Measurements from ENCODE around the gene UBE2E2. TPM values are rescaled to one million over a fixed set of nuclear protein-coding genes. Genes with fewer than 3 reads are reported as not detected.

Gene UBE2E2
- total RNA-seq, 2 experiments from 2014 or later: 14.1 to 20.2 TPM

DNA sequence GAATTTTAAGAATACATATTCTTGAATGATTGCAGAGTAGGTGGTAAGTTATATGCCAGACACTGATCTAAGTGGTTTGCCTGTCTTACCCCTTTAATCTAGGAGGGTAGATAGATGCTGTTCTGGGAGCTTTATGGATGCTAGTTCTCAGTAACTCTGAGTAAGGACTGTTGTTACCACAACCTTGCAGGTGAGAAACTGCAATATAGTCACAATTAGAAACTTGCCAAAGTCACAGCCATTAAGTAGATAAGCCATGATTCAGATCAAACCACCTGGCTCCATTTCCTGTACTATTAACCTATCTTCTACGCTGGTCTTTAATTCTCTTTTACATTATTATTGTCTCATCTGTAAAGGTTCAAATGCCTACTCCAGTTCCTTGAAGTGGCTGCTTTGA lies 46.8 kb downstream of the UBE2E2 start:
- Histone ChIP-seq H3K27ac (ENCODE audit: low read depth in 1 of 2, low read length in 2 of 2) (no peak overlapping the region), H3K4me3 (ENCODE audit: low read length) (no peak overlapping the region), H3K9me3 (ENCODE audit: control insufficient read depth in 1 of 2, insufficient read depth in 1 of 2, low read length in 2 of 2) (no peaks in the 10 kb centered on the region), H3K4me1 (ENCODE audit: insufficient read depth, low read length) (no peaks in the 10 kb centered on the region), H3K27me3 (ENCODE audit: control insufficient read depth in 1 of 2, insufficient read depth in 2 of 2, low read length in 2 of 2) (no peaks in the 10 kb centered on the region), H3K36me3 (ENCODE audit: insufficient read depth, low read length) (no peaks in the 10 kb centered on the region)
- no peaks in the 10 kb centered on the region for H3K9me3 Mint-ChIP-seq
- H3K4me3 Mint-ChIP-seq: no peak overlapping the region
- H3K27me3 Mint-ChIP-seq: no peaks in the 10 kb centered on the region
- peaks cover 19% of the 10 kb centered on the region for H3K4me1 Mint-ChIP-seq (ENCODE audit: low read depth)
- ChIA-PET POLR2A (no interaction called here), CTCF (interaction anchor here (0.9 kb wide), 1 partner anchor 10 kb away, joined by 4 read pairs; no protein-coding TSS in a partner anchor)
- DNase-seq: no peak
- TF ChIP-seq, protein P1, sequence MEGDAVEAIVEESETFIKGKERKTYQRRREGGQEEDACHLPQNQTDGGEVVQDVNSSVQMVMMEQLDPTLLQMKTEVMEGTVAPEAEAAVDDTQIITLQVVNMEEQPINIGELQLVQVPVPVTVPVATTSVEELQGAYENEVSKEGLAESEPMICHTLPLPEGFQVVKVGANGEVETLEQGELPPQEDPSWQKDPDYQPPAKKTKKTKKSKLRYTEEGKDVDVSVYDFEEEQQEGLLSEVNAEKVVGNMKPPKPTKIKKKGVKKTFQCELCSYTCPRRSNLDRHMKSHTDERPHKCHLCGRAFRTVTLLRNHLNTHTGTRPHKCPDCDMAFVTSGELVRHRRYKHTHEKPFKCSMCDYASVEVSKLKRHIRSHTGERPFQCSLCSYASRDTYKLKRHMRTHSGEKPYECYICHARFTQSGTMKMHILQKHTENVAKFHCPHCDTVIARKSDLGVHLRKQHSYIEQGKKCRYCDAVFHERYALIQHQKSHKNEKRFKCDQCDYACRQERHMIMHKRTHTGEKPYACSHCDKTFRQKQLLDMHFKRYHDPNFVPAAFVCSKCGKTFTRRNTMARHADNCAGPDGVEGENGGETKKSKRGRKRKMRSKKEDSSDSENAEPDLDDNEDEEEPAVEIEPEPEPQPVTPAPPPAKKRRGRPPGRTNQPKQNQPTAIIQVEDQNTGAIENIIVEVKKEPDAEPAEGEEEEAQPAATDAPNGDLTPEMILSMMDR (IDR thresholded peaks at IDR 0.05): no peak
- H3K36me3 Mint-ChIP-seq (ENCODE audit: low read depth): no peaks in the 10 kb centered on the region
- intact Hi-C loops (cut with DNase I, micrococcal nuclease): no loop called here
- ATAC-seq (ENCODE audit: poor library complexity): no peak
- no peak overlapping the region for H3K27ac Mint-ChIP-seq

DNA sequence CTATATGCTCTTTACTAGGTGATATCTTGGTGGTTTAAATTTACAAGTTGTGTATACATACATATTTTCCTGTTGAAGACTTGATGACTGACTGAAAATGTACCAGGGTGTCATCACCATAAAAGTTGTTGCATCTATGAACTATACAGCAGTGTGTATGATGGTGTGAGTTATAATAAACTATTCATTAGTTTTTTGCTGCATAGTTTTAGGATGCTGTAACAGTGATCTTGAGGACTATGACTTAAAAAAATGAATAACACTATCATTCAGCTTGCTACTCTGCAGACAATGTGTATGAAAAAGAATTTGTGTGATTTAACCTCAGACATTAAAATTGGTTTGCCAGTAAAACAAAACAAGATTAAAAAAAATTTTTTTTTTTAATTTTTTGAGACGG lies 49.0 kb downstream of the UBE2E2 start:
- Mint-ChIP-seq H3K36me3 (ENCODE audit: low read depth) (no peaks in the 10 kb centered on the region), H3K27ac (no peak overlapping the region), H3K27me3 (no peaks in the 10 kb centered on the region), H3K9me3 (no peaks in the 10 kb centered on the region), H3K4me3 (no peak overlapping the region), H3K4me1 (ENCODE audit: low read depth) (peaks cover 25% of the 10 kb centered on the region)
- intact Hi-C loops (cut with DNase I, micrococcal nuclease): no loop called here
- ChIA-PET CTCF (no interaction called here), POLR2A (no interaction called here)
- TF ChIP-seq, protein P1 (IDR thresholded peaks at IDR 0.05): no peak
- H3K9me3 ChIP-seq (ENCODE audit: control insufficient read depth in 1 of 2, insufficient read depth in 1 of 2, low read length in 2 of 2): no peaks in the 10 kb centered on the region
- no peak overlapping the region for H3K4me3 ChIP-seq (ENCODE audit: low read length)
- no peak overlapping the region for H3K27ac ChIP-seq (ENCODE audit: low read depth in 1 of 2, low read length in 2 of 2)
- H3K27me3 ChIP-seq (ENCODE audit: control insufficient read depth in 1 of 2, insufficient read depth in 2 of 2, low read length in 2 of 2): no peaks in the 10 kb centered on the region
- DNase-seq (no peak), ATAC-seq (ENCODE audit: poor library complexity) (no peak)
- no peaks in the 10 kb centered on the region for H3K36me3 ChIP-seq (ENCODE audit: insufficient read depth, low read length)
- H3K4me1 ChIP-seq (ENCODE audit: insufficient read depth, low read length): no peaks in the 10 kb centered on the region

DNA sequence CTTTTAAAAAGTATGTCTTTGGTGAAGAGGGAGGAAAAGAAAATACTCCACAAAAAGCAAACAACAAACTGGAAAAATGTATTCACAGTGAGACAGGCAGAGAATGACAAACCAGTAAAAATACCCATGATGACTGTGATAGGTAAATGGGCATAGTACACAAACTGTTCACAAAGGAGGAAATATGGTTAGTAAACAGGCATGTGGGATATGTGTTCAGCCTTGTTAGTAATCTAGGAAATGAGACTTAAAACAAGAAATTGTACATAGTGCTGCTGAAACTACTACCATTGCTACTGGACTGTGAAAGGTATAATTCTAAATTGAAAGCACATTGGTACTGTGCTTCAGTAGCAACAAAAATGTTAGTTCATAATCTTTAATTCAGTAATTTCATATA lies 50.1 kb downstream of the UBE2E2 start:
- Histone ChIP-seq H3K27me3 (ENCODE audit: control insufficient read depth in 1 of 2, insufficient read depth in 2 of 2, low read length in 2 of 2) (no peaks in the 10 kb centered on the region), H3K9me3 (ENCODE audit: control insufficient read depth in 1 of 2, insufficient read depth in 1 of 2, low read length in 2 of 2) (no peaks in the 10 kb centered on the region), H3K4me1 (ENCODE audit: insufficient read depth, low read length) (no peaks in the 10 kb centered on the region), H3K27ac (ENCODE audit: low read depth in 1 of 2, low read length in 2 of 2) (no peak overlapping the region), H3K4me3 (ENCODE audit: low read length) (no peak overlapping the region), H3K36me3 (ENCODE audit: insufficient read depth, low read length) (no peaks in the 10 kb centered on the region)
- intact Hi-C loops (cut with DNase I, micrococcal nuclease): no loop called here
- Mint-ChIP-seq H3K36me3 (ENCODE audit: low read depth) (no peaks in the 10 kb centered on the region), H3K4me1 (ENCODE audit: low read depth) (peaks cover 21% of the 10 kb centered on the region), H3K27me3 (no peaks in the 10 kb centered on the region), H3K9me3 (no peaks in the 10 kb centered on the region), H3K27ac (no peak overlapping the region), H3K4me3 (no peak overlapping the region)
- POLR2A ChIA-PET: no interaction called here
- CTCF ChIA-PET: interaction anchor here (0.9 kb wide), 1 partner anchor 13 kb away, joined by 3 read pairs; no protein-coding TSS in a partner anchor
- no peak for ATAC-seq (ENCODE audit: poor library complexity)
- TF ChIP-seq, protein P1 (IDR thresholded peaks at IDR 0.05): no peak
- no peak for DNase-seq

Data from CD4-positive, alpha-beta T cell (primary cell).